GM18870 (cell line): Measurements from ENCODE around the gene BUB1B.

Experiments used
- ATAC-seq: cut with Tn5 transposase; IDR thresholded peaks from one replicate; pipeline ENCODE4 v1.9.1; 2021; ENCODE audit warnings: moderate library complexity; ENCODE audit not compliant: unreplicated experiment

Gene BUB1B

GRCh38 chr15:40252438-40253166 is 91.7 kb downstream of the BUB1B start:
- no peak for ATAC-seq

- ATAC-seq = no peak
These were observed 92.4 kb downstream of the BUB1B start for GRCh38 chr15:40253167-40253790.

- no peak for ATAC-seq
These were observed 93.6 kb downstream of the BUB1B start for GRCh38 chr15:40254452-40254851.

DNA sequence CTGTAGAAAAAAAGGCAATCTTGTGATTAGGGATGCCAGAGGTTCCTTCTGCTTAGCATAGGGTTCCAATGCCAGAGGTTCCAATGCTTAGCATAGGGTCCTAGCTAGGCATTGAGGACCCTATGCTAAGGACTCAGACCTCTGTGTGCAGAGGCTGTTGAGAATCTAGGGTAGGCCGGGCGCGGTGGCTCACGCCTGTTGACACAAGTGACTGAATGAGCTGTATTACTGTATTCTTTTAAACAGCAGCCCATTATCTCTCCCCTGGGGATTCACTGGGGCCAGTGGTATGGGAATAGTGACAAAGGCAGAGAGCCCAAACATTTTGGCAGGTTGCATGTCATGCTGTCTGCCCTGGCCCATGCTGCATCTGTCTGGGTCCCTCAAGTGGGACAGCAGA is 94.2 kb downstream of the BUB1B start:
- no peak for ATAC-seq

- no peak for ATAC-seq
These were observed 95.9 kb downstream of the BUB1B start for GRCh38 chr15:40256638-40257235.

DNA sequence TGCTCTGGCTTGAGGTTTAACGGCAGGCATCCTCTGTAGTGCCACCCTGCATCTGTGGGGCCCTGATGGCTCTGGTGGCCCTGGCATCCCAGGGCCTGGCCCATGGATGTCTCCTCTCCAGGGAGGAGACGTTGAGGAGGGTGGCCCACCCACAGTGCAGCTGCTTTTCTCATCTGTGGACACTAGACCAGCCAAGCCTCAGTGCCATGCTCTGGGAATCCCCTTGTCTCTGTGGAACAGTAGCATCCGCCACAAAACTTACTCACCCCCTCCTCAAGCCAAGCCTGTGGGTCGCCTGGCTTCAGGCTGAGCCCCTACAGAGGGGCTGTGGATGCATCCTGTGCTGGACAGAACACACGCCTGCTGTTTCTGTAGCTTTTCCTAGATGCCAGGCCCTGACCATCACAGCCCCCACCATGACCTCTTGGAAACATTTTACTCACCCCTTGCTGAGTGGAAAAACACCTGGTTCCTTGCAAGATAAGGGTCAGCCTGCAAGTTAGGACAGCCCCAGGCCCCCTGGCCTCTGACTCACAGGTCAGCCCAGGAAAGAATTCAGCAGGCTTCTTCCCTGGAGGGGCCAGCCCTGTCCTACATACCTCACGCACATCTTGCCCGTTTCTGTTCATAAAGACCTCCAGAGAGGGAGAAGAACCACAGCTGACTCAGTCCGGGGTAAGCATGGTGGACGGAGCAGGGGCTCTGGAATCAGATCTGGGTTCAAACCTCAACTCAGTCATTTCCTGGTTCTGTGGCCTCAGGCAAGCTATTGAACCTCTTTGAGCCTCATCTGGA is 97.0 kb downstream of the BUB1B start:
- ATAC-seq = no peak

GRCh38 chr15:40258544-40258943 is 97.7 kb downstream of the BUB1B start:
- no peak for ATAC-seq

- no peak for ATAC-seq
These were observed 98.2 kb downstream of the BUB1B start for GRCh38 chr15:40259021-40259420.

- ATAC-seq = no peak
These were observed 102.3 kb downstream of the BUB1B start for GRCh38 chr15:40263024-40263754.

DNA sequence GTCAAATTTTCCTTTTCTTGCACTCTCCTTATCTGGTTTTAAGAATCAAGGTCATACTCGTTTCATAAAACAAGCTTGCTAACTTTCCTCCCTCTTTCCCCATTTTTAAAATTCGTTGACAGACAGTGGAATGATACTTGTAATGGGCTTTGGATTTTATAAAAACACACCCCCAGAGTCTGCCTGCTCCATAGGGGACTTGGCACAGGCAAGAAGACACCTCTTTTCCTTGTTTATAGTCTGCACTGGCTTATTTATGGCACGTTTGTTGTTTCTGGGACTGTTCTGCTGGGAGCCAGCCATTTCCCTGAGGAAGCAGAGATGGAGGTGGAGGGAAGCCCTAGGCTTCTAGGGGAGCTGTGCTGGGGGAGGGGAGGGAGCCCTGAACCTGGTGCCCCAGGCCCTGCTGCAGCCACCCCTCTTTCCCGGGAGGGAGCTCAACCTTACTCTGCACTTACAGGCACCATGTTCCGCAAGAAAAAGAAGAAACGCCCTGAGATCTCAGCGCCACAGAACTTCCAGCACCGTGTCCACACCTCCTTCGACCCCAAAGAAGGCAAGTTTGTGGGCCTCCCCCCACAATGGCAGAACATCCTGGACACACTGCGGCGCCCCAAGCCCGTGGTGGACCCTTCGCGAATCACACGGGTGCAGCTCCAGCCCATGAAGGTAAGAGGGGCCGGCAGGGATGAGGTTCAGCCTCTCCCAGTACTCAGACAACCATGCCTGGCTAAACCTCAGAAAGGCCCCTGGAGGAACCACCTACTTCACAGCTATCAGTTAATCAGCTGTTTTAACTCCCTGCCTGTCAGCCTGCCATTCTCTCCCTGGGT is 103.7 kb downstream of the BUB1B start:
- no peak for ATAC-seq

DNA sequence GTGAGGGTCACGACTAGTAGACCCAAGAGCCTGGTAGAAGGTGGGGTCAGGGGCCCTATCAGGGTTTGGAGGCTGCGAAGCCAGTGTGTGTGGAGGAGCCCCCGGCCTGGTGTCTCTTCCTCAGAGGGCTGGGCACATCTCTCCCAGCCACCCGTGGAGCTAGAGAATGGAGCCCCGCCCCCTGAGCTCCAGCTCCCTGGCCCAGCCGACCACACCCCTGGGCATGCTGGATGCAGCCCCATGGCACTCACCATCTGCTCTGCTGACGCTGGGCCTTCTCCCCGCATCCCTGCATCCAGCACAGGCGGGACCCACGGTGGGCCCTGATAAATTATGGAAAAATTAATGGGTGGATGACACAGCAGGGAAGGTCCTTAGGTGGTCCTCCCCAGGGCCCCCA is 104.5 kb downstream of the BUB1B start:
- ATAC-seq = no peak

DNA sequence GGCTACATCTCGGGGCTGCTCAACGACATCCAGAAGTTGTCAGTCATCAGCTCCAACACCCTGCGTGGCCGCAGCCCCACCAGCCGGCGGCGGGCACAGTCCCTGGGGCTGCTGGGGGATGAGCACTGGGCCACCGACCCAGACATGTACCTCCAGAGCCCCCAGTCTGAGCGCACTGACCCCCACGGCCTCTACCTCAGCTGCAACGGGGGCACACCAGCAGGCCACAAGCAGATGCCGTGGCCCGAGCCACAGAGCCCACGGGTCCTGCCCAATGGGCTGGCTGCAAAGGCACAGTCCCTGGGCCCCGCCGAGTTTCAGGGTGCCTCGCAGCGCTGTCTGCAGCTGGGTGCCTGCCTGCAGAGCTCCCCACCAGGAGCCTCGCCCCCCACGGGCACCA is 105.0 kb downstream of the BUB1B start:
- no peak for ATAC-seq

DNA sequence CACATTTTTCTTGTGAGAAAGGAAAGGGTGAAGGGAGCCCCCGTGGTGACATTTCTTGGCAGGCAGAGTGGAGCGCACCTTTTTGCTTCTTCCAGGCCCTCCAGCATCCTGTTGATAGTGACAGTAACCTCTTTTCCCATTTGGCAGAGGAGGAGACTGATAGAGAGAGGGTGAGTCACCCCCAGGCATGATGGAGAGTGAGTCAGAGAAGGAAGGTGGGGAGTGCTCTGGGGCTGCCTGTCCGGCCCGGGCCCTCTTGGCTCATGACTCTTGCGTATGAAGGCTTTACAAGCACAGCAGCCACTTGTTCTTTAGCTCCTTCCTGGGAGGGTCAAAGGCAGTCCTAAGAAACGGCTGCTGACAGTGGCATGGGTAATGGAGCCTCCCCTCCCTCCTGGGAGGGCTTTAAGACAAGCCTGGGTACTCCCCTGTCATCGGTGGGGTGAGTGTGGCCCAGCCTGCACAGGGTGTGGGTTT is 106.0 kb downstream of the BUB1B start:
- no peak for ATAC-seq

- ATAC-seq = no peak
These were observed 106.8 kb downstream of the BUB1B start for GRCh38 chr15:40267670-40268069.

- no peak for ATAC-seq
These were observed 108.7 kb downstream of the BUB1B start for GRCh38 chr15:40269604-40270003.

DNA sequence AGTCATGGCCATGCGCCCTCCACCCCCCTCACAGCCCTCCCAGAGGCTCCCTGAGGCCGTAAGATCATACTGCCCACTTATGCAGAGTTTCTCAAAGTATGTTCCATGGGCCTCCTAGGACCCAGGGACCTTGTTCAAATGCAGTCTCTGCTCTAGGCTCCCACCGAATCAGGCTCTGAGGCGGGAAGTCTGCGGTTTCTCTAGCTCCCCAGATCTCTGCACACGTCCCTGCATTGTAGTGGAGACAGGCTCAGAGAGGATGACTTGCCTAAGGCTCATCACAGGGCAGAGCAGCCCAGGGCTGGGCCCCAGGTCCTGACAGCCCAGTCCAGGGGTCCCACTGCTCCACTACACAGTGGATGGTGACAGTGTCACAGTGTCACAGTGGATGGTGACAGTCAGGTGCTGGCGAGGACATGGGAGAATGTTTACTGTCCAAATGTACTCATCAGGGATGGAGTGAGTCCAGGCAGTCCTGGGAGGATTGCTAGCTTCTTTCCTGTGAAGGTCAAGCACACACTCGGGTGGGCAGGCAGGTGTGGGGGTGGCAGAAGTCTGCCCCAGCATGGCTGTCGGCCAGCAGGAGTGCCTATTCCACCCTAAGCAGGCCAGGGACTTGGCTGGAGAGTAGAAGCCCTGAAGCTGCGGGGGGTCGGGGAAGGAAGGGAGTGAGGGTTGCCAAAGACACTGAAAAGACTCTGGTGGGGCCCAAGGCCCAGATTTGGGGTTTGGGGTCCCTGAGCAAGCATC is 109.6 kb downstream of the BUB1B start:
- ATAC-seq = no peak
